ENCODE data around the gene ABCC2.

ABCC2 gene

GRCh38 chr10:99770408-99771045 is 11.9 kb upstream of the ABCC2 start:
- no peak for TF ChIP-seq CTCF (IDR thresholded peaks at IDR 0.05; ENCODE audit: borderline replicate concordance, insufficient read depth, low read depth, low read length)
- no peak overlapping the region for H3K4me3 ChIP-seq (ENCODE audit: low read depth, low read length)

GRCh38 chr10:99775850-99776249 is 6.6 kb upstream of the ABCC2 start:
- no peak for TF ChIP-seq CTCF (IDR thresholded peaks at IDR 0.05; ENCODE audit: borderline replicate concordance, insufficient read depth, low read depth, low read length)
- H3K4me3 ChIP-seq (ENCODE audit: low read depth, low read length), result no peak overlapping the region

GRCh38 chr10:99777918-99778714 is 4.3 kb upstream of the ABCC2 start:
- no peak for TF ChIP-seq CTCF (IDR thresholded peaks at IDR 0.05; ENCODE audit: borderline replicate concordance, insufficient read depth, low read depth, low read length)
- no peak overlapping the region for H3K4me3 ChIP-seq (ENCODE audit: low read depth, low read length)

GRCh38 chr10:99779335-99779734 is 3.1 kb upstream of the ABCC2 start:
- TF ChIP-seq CTCF (IDR thresholded peaks at IDR 0.05; ENCODE audit: borderline replicate concordance, insufficient read depth, low read depth, low read length), result no peak
- no peak overlapping the region for H3K4me3 ChIP-seq (ENCODE audit: low read depth, low read length)

GRCh38 chr10:99781734-99782429 is 558 bp upstream of the ABCC2 start:
- no peak for TF ChIP-seq CTCF (IDR thresholded peaks at IDR 0.05; ENCODE audit: borderline replicate concordance, insufficient read depth, low read depth, low read length)
- no peak overlapping the region for H3K4me3 ChIP-seq (ENCODE audit: low read depth, low read length)

- no peak for TF ChIP-seq CTCF (IDR thresholded peaks at IDR 0.05; ENCODE audit: borderline replicate concordance, insufficient read depth, low read depth, low read length)
- no peak overlapping the region for H3K4me3 ChIP-seq (ENCODE audit: low read depth, low read length)
Measured at GRCh38 chr10:99784016-99784726, 1.7 kb downstream of the ABCC2 start.

Measured in GM12875 (cell line).